Osteoblast (primary cell): ENCODE data around the gene PSD4. TPM values are rescaled to one million over a fixed set of nuclear protein-coding genes. Genes with fewer than 3 reads are reported as not detected.

ENCODE experiments used
- DNase-seq: peaks from one replicate; pipeline ENCODE4 v3.0.0; 2011; ENCODE audit warnings: low spot score, mixed read lengths; ENCODE audit not compliant: insufficient read length; ENCODE audit errors: missing footprints
- H2AFZ ChIP-seq: 2 replicates; pipeline ENCODE4 v1.6.0; 2011; ENCODE audit warnings: mild to moderate bottlenecking, low read length
- H3K27ac ChIP-seq: 2 replicates; pipeline ENCODE4 v1.5.1; 2011; ENCODE audit warnings: mild to moderate bottlenecking, low read depth, low read length, moderate library complexity
- H3K27me3 ChIP-seq: 2 replicates; pipeline ENCODE4 v1.6.0; 2012; ENCODE audit warnings: mild to moderate bottlenecking, control low read depth, inconsistent platforms, low read length, moderate library complexity; ENCODE audit not compliant: insufficient read depth
- H3K36me3 ChIP-seq: 2 replicates; pipeline ENCODE4 v1.5.1; 2011; ENCODE audit warnings: mild to moderate bottlenecking, low read length, control low read depth, moderate library complexity; ENCODE audit not compliant: insufficient read depth
- H3K4me1 ChIP-seq: 2 replicates; pipeline ENCODE4 v1.5.1; 2011; ENCODE audit warnings: mild to moderate bottlenecking, low read length, control low read depth, moderate library complexity; ENCODE audit not compliant: insufficient read depth
- H3K4me2 ChIP-seq: 2 replicates; pipeline ENCODE4 v1.6.0; 2011; ENCODE audit warnings: mild to moderate bottlenecking, low read length; ENCODE audit not compliant: insufficient read depth
- H3K4me3 ChIP-seq: fragments of 200-600 bp; sonication (generic); 3 replicates; pipeline ENCODE4 v1.5.1; 2012; ENCODE audit warnings: mild to moderate bottlenecking, low read length, inconsistent platforms; ENCODE audit not compliant: insufficient read depth
- H3K79me2 ChIP-seq: 2 replicates; pipeline ENCODE4 v1.6.0; 2012; ENCODE audit warnings: mild to moderate bottlenecking, low read length, control low read depth, inconsistent platforms; ENCODE audit not compliant: insufficient read depth
- H3K9me3 ChIP-seq: 2 replicates; pipeline ENCODE4 v1.5.1; 2011; ENCODE audit warnings: low read depth, low read length, control low read depth
- H4K20me1 ChIP-seq: 2 replicates; pipeline ENCODE4 v1.6.0; 2012; ENCODE audit warnings: mild to moderate bottlenecking, low read length, control low read depth; ENCODE audit not compliant: insufficient read depth
- total RNA-seq: library from RNA; depleted of rRNA; stranded (reverse); fragments of >200 nt; gene quantifications from 2 replicates; pipeline ENCODE4 v1.2.3, GENCODE V29; 2012
- TF ChIP-seq, protein P1 (sequence below): IDR thresholded peaks from 2 replicates; pipeline ENCODE4 v1.5.1; 2011; ENCODE audit warnings: mild to moderate bottlenecking, low read depth, low read length, moderate library complexity; ENCODE audit errors: extremely low read depth

Gene PSD4
- total RNA-seq, 1 donor = 1.8 TPM

GRCh38 chr2:113253453-113253852, 79.7 kb downstream of the PSD4 start:
- H3K36me3 ChIP-seq = no peaks in the 10 kb centered on the region
- no peak for DNase-seq
- TF ChIP-seq, protein P1, sequence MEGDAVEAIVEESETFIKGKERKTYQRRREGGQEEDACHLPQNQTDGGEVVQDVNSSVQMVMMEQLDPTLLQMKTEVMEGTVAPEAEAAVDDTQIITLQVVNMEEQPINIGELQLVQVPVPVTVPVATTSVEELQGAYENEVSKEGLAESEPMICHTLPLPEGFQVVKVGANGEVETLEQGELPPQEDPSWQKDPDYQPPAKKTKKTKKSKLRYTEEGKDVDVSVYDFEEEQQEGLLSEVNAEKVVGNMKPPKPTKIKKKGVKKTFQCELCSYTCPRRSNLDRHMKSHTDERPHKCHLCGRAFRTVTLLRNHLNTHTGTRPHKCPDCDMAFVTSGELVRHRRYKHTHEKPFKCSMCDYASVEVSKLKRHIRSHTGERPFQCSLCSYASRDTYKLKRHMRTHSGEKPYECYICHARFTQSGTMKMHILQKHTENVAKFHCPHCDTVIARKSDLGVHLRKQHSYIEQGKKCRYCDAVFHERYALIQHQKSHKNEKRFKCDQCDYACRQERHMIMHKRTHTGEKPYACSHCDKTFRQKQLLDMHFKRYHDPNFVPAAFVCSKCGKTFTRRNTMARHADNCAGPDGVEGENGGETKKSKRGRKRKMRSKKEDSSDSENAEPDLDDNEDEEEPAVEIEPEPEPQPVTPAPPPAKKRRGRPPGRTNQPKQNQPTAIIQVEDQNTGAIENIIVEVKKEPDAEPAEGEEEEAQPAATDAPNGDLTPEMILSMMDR = no peak
- no peak overlapping the region for H2AFZ ChIP-seq
- peaks cover 6% of the 10 kb centered on the region for H3K4me1 ChIP-seq
- H3K4me3 ChIP-seq = no peak overlapping the region
- no peaks in the 10 kb centered on the region for H3K9me3 ChIP-seq
- no peaks in the 10 kb centered on the region for H4K20me1 ChIP-seq
- H3K4me2 ChIP-seq = no peak overlapping the region
- H3K27me3 ChIP-seq = no peaks in the 10 kb centered on the region
- no peak overlapping the region for H3K27ac ChIP-seq
- H3K79me2 ChIP-seq = no peaks in the 10 kb centered on the region

DNA sequence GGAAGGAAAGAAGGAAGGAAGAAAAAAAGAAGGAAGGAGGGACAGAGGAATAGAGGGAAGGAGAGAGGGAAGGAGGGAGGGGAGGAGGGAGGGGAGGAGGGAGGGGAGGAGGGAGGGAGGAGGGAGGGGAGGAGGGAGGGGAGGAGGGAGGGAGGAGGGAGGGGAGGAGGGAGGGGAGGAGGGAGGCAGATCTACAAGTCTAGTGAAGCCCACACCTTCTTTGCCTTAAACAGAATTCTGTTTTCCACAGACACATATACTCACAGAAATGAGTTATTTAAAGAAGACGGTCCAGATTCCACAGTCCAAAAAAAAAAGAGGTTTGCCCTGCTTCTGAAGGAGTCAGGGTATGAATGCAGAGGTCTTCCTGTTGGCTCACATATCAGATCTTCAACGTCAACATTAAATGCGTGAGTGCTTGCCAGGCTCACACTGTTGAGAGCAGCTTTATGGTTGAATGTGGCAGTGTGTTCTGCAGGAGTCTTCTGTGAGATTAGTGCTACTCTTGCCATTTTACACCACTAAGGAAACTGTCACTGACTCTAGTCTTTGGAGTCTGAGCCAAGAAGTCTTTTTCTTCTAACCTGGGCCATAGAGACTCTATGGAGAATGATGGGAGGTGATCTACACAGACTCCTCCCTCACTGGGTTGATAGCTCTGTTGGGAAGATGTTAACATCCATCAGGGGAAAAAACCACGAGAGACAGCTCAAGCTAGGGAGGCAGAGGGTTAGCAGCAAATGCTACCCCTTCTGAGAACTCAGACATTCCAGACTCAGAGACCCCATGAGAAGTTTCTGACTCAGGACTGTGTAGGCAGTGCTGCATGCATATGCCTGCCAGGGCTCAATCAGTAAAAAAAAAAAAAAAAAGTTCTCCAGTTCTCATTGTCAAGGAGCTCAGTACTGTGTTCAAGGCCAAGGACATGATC, 81.6 kb downstream of the PSD4 start:
- DNase-seq = no peak
- Histone ChIP-seq H3K4me1 (peaks cover 6% of the 10 kb centered on the region), H3K79me2 (no peaks in the 10 kb centered on the region), H3K27me3 (peaks cover 5% of the 10 kb centered on the region), H3K9me3 (no peaks in the 10 kb centered on the region), H3K27ac (no peak overlapping the region), H4K20me1 (no peaks in the 10 kb centered on the region), H3K4me2 (no peak overlapping the region), H2AFZ (no peak overlapping the region), H3K4me3 (no peak overlapping the region), H3K36me3 (no peaks in the 10 kb centered on the region)
- TF ChIP-seq, protein P1 = no peak

DNA sequence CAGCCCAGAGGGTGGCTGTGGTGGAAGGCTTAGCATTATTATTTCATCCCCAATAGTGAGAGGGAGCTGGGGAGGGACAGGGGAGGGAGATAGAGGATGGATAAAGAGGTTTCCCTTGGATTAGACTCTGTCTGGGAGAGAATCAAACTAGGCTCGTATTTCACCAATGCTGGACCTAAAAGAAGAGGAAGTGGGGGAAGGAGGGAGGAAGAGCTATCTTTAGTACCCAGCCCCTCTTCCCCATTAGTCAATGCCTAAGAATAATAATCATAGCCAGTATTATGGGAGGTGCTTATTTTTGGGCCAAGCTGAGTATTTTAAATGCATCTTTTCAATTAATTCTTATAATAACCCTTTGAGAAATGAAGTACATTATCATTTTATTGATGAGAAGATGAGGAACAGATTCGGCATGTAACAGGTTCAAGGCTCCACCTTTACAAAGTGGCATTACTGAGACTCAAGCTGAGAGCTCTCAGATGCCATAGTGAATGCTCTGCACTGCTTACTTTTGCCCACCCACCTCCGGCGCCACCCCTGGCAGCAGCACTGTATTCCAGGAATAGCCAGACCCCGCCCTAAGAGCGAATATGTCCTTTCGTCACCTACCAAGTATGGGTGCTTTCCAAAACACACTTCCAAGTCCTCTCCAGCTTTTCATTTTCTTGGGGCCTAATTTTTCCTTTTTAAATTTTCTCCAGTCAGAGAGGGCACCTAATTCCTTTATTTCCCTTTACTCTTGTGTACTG, 83.9 kb downstream of the PSD4 start:
- H2AFZ ChIP-seq = no peak overlapping the region
- DNase-seq = no peak
- no peaks in the 10 kb centered on the region for H3K79me2 ChIP-seq
- H3K4me2 ChIP-seq = no peak overlapping the region
- H3K27me3 ChIP-seq = peaks cover 19% of the 10 kb centered on the region
- no peak overlapping the region for H3K27ac ChIP-seq
- H3K36me3 ChIP-seq = no peaks in the 10 kb centered on the region
- H3K4me1 ChIP-seq = peaks cover 6% of the 10 kb centered on the region
- H3K9me3 ChIP-seq = no peaks in the 10 kb centered on the region
- H3K4me3 ChIP-seq = no peak overlapping the region
- TF ChIP-seq, protein P1 = no peak
- H4K20me1 ChIP-seq = no peaks in the 10 kb centered on the region
